Activated gamma-delta T cell treated with Interleukin-2 at 50 U/mL for 16 hours (primary cell): ENCODE results near the gene FRYL.
"Not testable (repeated sequence)": the region's sequence is repeated elsewhere in the genome, so short reads cannot be mapped to it uniquely, and the experiment has no call there.

Experiments
- DNase-seq: peaks from one replicate; pipeline ENCODE4 v3.0.0-alpha.2; 2020

FRYL gene

GRCh38 chr4:48781968-48782367 lies 1.9 kb upstream of the FRYL start:
- no peak for DNase-seq

DNA sequence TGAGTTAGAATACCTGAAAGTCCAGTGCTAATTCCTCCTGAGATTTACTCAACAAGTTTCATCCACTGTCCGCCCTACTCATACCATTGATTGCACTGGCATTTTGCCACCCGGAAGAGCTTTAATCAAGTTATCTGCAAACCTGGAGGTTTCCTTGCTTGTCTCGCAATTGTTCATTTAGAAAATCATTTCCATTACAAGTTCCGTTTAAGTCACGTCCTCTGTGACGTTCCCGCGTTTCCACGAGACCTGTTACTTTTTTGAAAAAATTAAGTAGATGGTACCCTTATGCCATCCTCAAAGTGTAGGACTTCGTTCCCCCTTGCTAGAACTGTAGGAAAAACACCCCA lies 761 bp upstream of the FRYL start:
- peak; percentile 10 for DNase-seq

GRCh38 chr4:48779095-48779997 lies 733 bp downstream of the FRYL start:
- DNase-seq = peak; percentile 56

- no peak for DNase-seq
These were observed 1.5 kb downstream of the FRYL start for GRCh38 chr4:48778431-48779094.

- DNase-seq = no peak
These were observed 2.3 kb downstream of the FRYL start for GRCh38 chr4:48777739-48778138.

- DNase-seq = no peak
These were observed 5.0 kb downstream of the FRYL start for GRCh38 chr4:48774760-48775710.

- no peak for DNase-seq
These were observed 7.5 kb downstream of the FRYL start for GRCh38 chr4:48772556-48772955.

GRCh38 chr4:48767055-48767929 lies 12.8 kb downstream of the FRYL start:
- DNase-seq = no peak

DNA sequence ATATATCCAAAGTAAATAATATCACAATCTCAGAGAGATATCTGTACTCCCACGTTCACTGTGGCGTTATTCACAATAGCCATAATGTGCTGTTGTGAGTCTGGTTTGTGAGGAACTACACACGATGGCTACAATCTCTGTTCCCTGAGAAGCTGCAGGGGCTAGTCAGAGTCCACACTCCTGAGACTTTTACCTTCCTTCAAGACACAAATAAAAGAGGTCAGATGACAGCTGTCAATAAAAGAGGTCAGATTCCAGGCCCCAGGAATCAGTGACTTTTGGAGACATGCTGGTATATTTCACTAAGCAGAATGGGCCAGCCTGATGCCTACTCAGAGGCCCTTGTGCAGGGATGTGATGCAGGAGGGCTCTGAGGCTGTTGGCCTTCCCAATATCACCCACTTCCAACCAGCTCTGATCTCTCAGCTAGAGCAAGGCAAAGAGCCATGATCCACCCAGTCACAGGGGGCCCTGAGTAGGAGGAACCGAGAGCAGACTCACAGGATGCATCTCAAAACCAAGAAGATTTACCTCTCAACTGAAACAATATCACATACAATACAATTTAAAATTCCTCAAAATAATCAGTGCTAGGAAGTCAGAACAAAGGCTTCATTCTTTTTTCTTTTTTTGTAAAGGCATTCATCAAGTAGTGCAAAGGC lies 13.8 kb downstream of the FRYL start:
- no peak for DNase-seq

DNA sequence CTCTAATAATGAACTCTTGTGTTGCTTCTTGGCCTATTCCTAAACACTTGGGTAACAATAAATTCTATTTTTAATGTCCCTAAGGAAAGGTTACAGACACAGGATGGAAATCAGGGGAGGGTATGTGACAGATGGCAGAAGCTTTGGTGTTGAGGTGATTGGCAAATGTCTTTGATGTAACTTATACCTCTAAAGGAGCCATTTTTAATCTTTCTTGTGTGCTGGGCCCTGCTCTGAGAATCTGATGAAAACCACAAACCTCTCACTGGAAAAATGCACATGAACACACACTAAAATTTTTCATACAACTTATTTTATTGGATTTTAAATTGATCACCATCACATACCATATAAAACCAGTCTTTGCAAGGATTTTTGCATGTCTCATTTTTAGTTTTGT lies 17.7 kb downstream of the FRYL start:
- no peak for DNase-seq

- no peak for DNase-seq
These were observed 18.8 kb downstream of the FRYL start for GRCh38 chr4:48761286-48761685.

GRCh38 chr4:48758703-48759102 lies 21.4 kb downstream of the FRYL start:
- DNase-seq = not testable (repeated sequence)

DNA sequence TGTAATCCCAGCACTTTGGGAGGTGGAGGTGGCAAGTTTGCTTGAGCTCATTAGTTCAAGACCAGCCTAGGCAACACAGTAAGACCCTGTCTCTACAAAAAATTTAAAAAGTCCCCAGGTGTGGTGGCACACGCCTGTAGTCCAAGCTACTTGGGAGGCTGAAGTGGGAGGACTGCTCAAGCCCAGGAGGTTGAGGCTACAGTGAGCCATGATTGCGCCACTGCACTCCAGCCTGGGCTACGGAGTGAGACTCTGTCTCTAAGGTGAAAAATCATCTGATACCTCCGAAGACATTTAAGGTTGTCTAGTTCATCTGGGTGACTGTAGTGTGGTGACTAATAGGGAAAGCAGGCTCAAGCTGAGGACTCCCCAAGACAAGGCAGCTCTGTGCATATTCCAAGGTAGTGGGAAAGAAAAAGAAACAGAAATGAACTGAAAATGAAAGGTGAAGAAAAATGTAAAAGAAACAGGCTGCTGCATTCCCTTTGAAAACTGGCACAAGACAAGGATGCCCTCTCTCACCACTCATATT lies 23.3 kb downstream of the FRYL start:
- DNase-seq = no peak

DNA sequence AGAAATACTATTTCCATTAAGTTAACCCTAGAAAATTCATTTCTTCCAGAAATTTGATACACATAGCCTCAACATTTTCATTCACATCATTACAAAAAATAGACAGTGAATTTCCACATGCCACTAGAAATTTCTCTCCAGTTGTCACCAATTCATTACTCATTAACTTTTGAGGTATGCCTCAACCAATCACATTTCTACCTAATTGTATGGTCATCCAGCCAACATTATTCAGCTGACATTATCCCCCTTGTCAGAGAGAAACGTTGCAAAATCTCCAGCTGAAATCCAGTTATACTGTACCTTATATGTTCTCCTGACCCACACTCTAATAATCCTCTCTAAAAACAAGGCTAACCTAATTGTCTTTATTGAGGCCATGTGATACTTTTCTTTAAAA lies 24.8 kb downstream of the FRYL start:
- DNase-seq = no peak

- no peak for DNase-seq
These were observed 26.9 kb downstream of the FRYL start for GRCh38 chr4:48753159-48753558.

DNA sequence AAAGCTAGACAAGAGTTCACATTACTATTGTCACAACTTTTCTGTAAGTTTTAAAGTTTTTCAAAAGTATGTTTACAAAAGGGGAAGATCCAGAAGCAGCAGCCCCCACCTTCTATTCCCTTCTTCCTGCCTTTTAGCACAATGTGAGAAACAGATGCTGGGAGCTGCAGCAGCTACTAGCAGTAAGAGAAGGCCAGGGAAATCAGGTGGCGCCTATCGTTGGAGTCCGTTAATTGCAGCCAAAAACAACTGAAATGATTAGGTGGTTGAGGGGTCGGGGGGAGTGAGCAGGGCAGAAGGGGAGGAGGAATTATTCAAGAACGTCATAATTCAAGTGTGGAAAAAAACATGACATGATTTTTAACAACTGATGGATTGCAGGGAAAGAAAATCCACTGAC lies 27.4 kb downstream of the FRYL start:
- no peak for DNase-seq

DNA sequence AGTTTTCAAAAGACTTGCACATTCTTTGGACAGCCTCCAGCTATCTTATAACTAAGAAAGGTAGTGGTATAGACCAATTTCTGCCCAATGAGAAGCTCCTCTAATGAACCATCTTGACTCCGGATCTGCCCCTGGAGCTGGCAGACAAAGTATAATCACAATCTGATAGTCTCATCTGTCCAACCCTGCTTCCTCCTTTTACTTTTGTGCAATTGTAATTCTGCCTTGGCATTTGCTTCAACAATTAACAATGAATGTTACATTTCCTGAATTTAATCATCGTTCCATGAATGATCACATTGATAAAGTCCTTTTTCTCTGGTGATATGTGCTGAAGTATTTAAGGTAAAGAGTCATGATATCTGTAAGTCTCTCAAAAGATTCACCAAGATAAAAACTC lies 27.8 kb downstream of the FRYL start:
- DNase-seq = no peak

GRCh38 chr4:48748949-48749596 lies 31.0 kb downstream of the FRYL start:
- no peak for DNase-seq

- DNase-seq = no peak
These were observed 33.3 kb downstream of the FRYL start for GRCh38 chr4:48746608-48747362.

DNA sequence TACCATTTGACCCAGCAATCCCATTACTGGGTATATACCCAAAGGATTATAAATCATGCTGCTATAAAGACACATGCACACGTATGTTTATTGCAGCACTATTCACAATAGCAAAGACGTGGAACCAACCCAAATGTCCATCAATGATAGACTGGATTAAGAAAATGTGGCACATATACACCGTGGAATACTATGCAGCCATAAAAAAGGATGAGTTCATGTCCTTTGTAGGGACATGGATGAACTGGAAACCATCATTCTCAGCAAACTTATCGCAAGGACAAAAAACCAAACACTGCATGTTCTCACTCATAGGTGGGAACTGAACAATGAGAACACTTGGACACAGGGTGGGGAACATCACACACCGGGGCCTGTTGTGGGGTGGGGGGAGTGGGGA lies 34.9 kb downstream of the FRYL start:
- DNase-seq = not testable (repeated sequence)
